Kidney (tissue), 14 donors: ENCODE data around the gene IRAK2. TPM values are rescaled to one million over a fixed set of nuclear protein-coding genes. Genes with fewer than 3 reads are reported as not detected.

Experiments used
- DNase-seq, 5 donors: peaks; one replicate each; pipeline ENCODE4 v3.0.0-alpha.2; 2013 to 2020
- FAIRE-seq: peaks from 2 replicates; lab custom pipeline; 2012; peaks lifted over from hg19 to GRCh38; lab: Jason Lieb, UNC
- H3K27ac ChIP-seq, 2 donors: one replicate each; pipeline ENCODE4 v1.7.0; 2013; ENCODE audit warnings: low read depth in 2 of 2, low read length in 2 of 2, inconsistent platforms in 1 of 2
- H3K27me3 ChIP-seq: one replicate; pipeline ENCODE4 v1.7.1; 2013; ENCODE audit warnings: low read length, inconsistent platforms; ENCODE audit not compliant: control insufficient read depth, insufficient read depth
- H3K36me3 ChIP-seq, 3 donors: one replicate each; pipeline versions ENCODE4 v1.7.0 to v1.7.1; 2013; ENCODE audit warnings: low read length in 3 of 3, control low read depth in 1 of 3, inconsistent platforms in 1 of 3; ENCODE audit not compliant: insufficient read depth in 3 of 3, control insufficient read depth in 2 of 3
- H3K4me1 ChIP-seq, 3 donors: one replicate each; pipeline versions ENCODE4 v1.7.0 to v1.7.1; 2013; ENCODE audit warnings: low read length in 3 of 3, inconsistent platforms in 1 of 3, low read depth in 1 of 3; ENCODE audit not compliant: control insufficient read depth in 2 of 3, insufficient read depth in 2 of 3
- H3K4me3 ChIP-seq, 3 donors: one replicate each; pipeline versions ENCODE4 v1.7.0 to v1.8.1; 2013; ENCODE audit warnings: low read length in 3 of 3, control low read depth in 1 of 3, inconsistent platforms in 1 of 3
- H3K9ac ChIP-seq, 3 donors: one replicate each; pipeline versions ENCODE4 v1.7.0 to v1.7.1; 2013; ENCODE audit warnings: low read length in 3 of 3, control low read depth in 1 of 3, inconsistent platforms in 1 of 3
- H3K9me3 ChIP-seq, 3 donors: one replicate each; pipeline versions ENCODE4 v1.7.0 to v1.7.1; 2013; ENCODE audit warnings: low read length in 3 of 3, control low read depth in 1 of 3, inconsistent platforms in 1 of 3; ENCODE audit not compliant: control insufficient read depth in 2 of 3, insufficient read depth in 1 of 3
- intact Hi-C: fragments of 100-400 bp; cut with DNase I; formaldehyde crosslinking; loops from one replicate; pipeline ENCODE4 v1.11.1; 2022
- polyA plus RNA-seq: library from polyadenylated mRNA; stranded (reverse); fragments of 350-450 nt; fragmentation: Illumina TruSeq; extraction: RNeasy Lipid Tissue Mini Kit (QIAGEN cat#74804); gene quantifications from one replicate; pipeline ENCODE4 v1.2.3, GENCODE V29; 2014; ENCODE audit warnings: low read depth, low replicate concordance; ENCODE audit not compliant: insufficient read depth
- total RNA-seq: library from RNA; stranded (reverse); fragmentation: NEBNext Ultra II Directional; extraction: Animal tissue kit (Norgen Biotek cat#: 25700); gene quantifications from one replicate; pipeline ENCODE4 v1.2.1, GENCODE V29; 2021
- TF ChIP-seq, protein P1 (sequence below): IDR thresholded peaks from 3 replicates; pipeline ENCODE4 v1.5.1; 2012; ENCODE audit warnings: mild to moderate bottlenecking, moderate library complexity, borderline replicate concordance; ENCODE audit not compliant: insufficient read depth; ENCODE audit errors: extremely low read depth
- donor health status: control.
- donor health status: control.
- donor health status: control.
- donor health status: control.
- donor health status: control.
- donor health status: DM: yes; HTN: yes; CAD: no.
- donor health status: Normal renal cell carcinoma (clear cell type).

The IRAK2 gene
- total and polyA plus RNA-seq, 2 donors from 2014 or later: 1.2 to 8.9 TPM

DNA sequence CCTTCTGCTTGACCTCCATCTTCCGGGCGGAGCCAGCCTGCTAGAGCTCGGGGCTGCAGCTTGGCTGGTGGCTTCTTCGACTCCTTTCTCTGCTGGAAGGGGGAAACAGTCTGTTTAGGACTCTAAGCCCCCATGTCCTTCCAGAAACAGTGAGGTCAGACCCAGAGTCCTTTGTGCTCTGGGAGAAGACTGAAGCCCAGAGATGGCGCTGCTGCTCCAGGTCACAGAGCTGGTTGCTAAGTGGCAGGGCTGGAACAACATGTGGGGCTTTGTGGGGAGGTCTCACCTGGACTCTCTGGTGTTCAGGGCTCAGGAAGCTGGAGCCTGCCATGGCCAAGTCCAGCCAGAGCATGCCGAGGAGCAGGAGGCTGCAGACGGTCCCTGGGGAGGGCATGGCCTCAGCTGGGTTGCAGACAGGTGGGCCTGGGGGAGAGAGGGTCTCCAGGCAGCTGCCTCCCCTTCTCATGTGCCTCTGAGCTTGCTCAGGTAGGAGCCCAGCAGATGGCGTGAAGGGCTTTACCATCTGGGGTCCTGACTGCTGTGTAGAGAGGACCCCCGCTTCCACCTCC lies 125.2 kb downstream of the IRAK2 start:
- Histone ChIP-seq H3K4me1 (peaks cover 0 to 9% (median 0%) of the 10 kb centered on the region in 3 donors), H3K27ac (no peak overlapping the region), H3K27me3 (no peaks in the 10 kb centered on the region), H3K9ac (no peak overlapping the region), H3K36me3 (peaks cover 0 to 10% (median 0%) of the 10 kb centered on the region in 3 donors), H3K9me3 (no peaks in the 10 kb centered on the region), H3K4me3 (no peak overlapping the region)
- peak in 3 of 5 donors; percentile 39 to 66 (median 57) for DNase-seq
- intact Hi-C loops: no loop called here
- FAIRE-seq: no peak
- TF ChIP-seq, protein P1, sequence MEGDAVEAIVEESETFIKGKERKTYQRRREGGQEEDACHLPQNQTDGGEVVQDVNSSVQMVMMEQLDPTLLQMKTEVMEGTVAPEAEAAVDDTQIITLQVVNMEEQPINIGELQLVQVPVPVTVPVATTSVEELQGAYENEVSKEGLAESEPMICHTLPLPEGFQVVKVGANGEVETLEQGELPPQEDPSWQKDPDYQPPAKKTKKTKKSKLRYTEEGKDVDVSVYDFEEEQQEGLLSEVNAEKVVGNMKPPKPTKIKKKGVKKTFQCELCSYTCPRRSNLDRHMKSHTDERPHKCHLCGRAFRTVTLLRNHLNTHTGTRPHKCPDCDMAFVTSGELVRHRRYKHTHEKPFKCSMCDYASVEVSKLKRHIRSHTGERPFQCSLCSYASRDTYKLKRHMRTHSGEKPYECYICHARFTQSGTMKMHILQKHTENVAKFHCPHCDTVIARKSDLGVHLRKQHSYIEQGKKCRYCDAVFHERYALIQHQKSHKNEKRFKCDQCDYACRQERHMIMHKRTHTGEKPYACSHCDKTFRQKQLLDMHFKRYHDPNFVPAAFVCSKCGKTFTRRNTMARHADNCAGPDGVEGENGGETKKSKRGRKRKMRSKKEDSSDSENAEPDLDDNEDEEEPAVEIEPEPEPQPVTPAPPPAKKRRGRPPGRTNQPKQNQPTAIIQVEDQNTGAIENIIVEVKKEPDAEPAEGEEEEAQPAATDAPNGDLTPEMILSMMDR: no peak

DNA sequence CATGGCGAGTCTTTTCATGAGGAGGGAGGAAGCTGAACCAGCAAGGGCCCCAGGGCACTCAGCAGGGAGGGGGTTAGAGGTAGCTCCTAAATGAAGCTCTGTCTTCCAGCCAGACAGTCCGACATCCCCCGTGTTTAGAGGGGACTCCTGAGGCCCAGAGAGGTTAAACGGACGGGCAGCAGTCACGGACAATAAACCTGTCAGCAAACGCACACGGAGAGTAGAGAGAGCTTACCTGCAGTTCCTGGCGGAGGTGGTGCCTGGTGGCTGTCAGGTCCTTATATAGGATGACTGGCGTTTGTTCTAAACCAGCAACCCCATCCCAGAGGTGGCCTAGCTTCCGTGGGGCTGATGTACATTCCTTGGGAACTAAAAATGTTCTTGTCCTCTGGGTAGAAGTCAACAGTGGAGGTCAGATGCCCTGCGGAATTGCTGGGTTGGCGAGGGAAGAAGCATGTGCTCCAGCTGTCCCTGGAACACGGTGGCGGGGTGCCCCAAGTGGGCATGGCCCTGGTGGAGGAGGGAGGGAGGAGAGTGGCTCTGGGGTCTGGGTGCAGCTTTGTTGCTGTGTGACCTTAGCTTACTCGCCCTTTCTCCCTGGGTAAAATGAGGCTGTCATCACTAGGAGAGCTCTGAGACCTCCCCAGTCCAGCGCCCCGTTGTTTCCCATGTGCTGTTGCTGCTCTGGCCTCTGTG lies 125.9 kb downstream of the IRAK2 start:
- TF ChIP-seq, protein P1: no peak
- Histone ChIP-seq H3K27ac (no peak overlapping the region), H3K9ac (no peak overlapping the region), H3K27me3 (no peaks in the 10 kb centered on the region), H3K4me3 (no peak overlapping the region), H3K9me3 (no peaks in the 10 kb centered on the region), H3K36me3 (peaks cover 0 to 10% (median 0%) of the 10 kb centered on the region in 3 donors), H3K4me1 (peaks cover 0 to 6% (median 0%) of the 10 kb centered on the region in 3 donors)
- intact Hi-C loops: no loop called here
- DNase-seq (peak in 4 of 5 donors; percentile 57 to 71 (median 66)), FAIRE-seq (no peak)

DNA sequence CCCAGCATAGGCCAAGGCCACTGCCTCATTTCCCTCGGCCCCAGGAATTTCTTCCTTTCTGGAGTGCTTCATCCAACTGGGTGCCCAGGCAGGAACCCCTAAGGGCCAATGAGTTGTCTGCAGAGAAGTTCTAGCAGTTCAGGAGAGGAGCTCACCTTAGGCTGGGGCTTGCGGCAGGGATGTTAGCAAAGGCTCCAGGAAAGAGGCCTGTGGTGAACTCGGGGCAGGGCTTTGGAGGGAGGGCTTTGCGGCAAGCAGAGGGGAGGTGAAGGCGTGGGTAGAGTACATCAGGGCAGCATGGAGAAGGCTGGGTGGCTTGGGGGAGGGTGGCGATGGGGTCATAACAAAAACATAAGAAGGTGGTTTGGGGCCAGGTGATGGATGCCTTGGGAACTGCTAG lies 126.9 kb downstream of the IRAK2 start:
- no peaks in the 10 kb centered on the region for H3K9me3 ChIP-seq
- FAIRE-seq: no peak
- intact Hi-C loops: no loop called here
- H3K4me3 ChIP-seq: no peak overlapping the region
- H3K27me3 ChIP-seq: no peaks in the 10 kb centered on the region
- no peak overlapping the region for H3K9ac ChIP-seq
- no peak for DNase-seq
- TF ChIP-seq, protein P1: no peak
- peaks cover 0 to 3% (median 0%) of the 10 kb centered on the region in 3 donors for H3K4me1 ChIP-seq
- H3K36me3 ChIP-seq: peaks cover 0 to 10% (median 1%) of the 10 kb centered on the region in 3 donors
- H3K27ac ChIP-seq: no peak overlapping the region
